ENCODE data around the gene TTC3. TPM values are rescaled to one million over a fixed set of nuclear protein-coding genes. Genes with fewer than 3 reads are reported as not detected.

TTC3 gene
- total RNA-seq, 3 donors from 2014 or later = 67.2 to 126 (median 98.1) TPM

DNA sequence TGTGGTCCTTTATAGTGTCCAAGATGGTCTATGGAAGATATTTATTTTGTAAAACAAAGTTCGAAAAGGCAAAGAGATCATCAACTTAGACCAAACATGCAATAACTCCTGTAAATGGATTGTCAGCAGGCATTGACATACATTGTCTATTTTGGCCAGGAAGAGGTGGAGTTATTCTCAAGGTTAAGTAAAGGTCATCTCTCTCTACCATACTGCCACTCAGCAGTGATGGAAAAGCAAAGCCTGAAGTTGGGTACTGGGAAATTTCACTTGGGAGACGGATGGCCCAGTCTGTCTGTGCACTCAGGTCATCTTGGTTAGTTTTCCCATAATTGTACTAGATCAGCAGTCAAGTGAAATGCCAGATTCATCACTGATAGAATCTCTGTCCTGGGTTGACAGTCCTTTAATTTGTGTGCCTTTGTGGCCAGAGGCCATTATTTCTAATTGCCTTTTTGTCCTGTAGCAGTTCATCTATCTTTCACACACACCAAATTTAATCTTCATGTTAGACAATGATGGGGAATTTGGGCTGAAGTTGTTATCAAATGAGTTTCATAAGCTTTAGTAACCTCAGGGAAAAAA lies 17.7 kb upstream of the TTC3 start:
- TF ChIP-seq, protein P1, sequence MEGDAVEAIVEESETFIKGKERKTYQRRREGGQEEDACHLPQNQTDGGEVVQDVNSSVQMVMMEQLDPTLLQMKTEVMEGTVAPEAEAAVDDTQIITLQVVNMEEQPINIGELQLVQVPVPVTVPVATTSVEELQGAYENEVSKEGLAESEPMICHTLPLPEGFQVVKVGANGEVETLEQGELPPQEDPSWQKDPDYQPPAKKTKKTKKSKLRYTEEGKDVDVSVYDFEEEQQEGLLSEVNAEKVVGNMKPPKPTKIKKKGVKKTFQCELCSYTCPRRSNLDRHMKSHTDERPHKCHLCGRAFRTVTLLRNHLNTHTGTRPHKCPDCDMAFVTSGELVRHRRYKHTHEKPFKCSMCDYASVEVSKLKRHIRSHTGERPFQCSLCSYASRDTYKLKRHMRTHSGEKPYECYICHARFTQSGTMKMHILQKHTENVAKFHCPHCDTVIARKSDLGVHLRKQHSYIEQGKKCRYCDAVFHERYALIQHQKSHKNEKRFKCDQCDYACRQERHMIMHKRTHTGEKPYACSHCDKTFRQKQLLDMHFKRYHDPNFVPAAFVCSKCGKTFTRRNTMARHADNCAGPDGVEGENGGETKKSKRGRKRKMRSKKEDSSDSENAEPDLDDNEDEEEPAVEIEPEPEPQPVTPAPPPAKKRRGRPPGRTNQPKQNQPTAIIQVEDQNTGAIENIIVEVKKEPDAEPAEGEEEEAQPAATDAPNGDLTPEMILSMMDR (IDR thresholded peaks at IDR 0.05) = no peak
- H3K4me1 ChIP-seq (ENCODE audit: low read depth) = peaks cover 5% of the 10 kb centered on the region

DNA sequence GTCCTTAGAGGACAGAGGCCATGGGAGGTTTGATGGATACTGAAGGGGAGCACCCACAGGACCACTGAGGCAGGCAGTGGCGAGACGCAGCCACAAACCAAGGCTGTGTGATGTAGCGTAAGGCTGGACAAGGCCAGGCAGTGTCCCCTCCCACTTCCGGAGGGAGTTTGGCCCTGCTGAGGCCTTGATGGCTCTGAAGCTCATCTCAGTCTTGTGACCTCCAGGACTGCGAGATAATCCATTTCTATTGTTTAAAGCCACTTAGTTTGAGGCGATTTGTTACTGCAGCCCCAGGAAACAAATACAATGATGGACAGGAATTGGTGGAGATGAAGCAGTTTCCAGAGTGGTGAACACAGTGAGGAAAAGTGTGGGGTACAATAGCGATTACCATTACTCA lies 15.4 kb upstream of the TTC3 start:
- no peaks in the 10 kb centered on the region for H3K9me3 ChIP-seq
- intact Hi-C loops (cut with DNase I, micrococcal nuclease) = no loop called here
- no peak overlapping the region for H3K4me3 ChIP-seq
- peaks cover 8% of the 10 kb centered on the region for H3K4me1 ChIP-seq (ENCODE audit: low read depth)
- DNase-seq (no peak), ATAC-seq (no peak)
- TF ChIP-seq, protein P1 (IDR thresholded peaks at IDR 0.05) = no peak
- no peaks in the 10 kb centered on the region for H3K36me3 ChIP-seq (ENCODE audit: low read depth)

More for the DNA sequence above, 17.7 kb upstream of the TTC3 start:
- no peak for ATAC-seq
- H3K9me3 ChIP-seq = no peaks in the 10 kb centered on the region
- intact Hi-C loops (cut with DNase I, micrococcal nuclease) = no loop called here
- no peak for DNase-seq
- H3K4me3 ChIP-seq = no peak overlapping the region
- H3K36me3 ChIP-seq (ENCODE audit: low read depth) = no peaks in the 10 kb centered on the region

DNA sequence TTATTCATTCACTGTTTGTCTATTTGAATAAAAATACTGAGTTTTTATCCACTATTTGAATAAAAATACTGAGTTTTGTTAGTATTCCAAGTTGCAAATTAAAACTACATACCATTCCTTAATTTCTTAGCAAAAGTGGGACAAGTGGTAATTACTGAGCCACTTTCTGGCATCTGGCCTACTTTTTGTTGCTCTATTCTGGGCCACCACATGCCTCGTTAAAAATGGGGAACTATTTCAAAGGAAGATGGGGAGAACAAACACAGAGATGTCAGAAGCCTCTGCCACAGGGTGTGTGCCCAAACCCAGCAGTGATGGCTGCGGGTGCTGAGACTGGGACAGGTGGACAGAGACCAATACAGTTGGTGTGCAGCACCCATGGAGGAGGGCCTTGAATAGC lies 14.8 kb upstream of the TTC3 start:
- no peak for ATAC-seq

DNA sequence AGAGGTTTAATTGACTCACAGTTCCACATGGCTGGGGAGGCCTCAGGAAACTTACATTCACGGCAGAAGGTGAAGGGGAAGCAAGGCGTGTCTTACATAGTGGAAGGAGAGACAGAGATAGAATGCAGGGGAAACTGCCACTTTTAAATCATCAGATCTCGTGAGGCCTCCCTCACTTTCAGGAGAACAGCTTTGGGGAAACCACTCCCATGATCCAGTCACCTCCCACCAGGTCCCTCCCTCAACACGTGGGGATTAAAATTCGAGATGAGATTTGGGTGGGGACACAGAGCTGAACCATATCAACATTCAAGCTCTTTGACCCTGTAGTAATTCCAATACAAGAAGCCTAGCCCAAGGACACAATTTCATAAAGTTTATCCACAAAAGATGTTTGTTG lies 13.9 kb upstream of the TTC3 start:
- H3K9me3 ChIP-seq = no peaks in the 10 kb centered on the region
- peaks cover 8% of the 10 kb centered on the region for H3K4me1 ChIP-seq (ENCODE audit: low read depth)
- no peak overlapping the region for H3K4me3 ChIP-seq
- H3K36me3 ChIP-seq (ENCODE audit: low read depth) = no peaks in the 10 kb centered on the region
- DNase-seq (no peak), ATAC-seq (no peak)
- intact Hi-C loops (cut with DNase I, micrococcal nuclease) = no loop called here
- TF ChIP-seq, protein P1 (IDR thresholded peaks at IDR 0.05) = no peak

More for the DNA sequence above, 14.8 kb upstream of the TTC3 start:
- Histone ChIP-seq H3K9me3 (no peaks in the 10 kb centered on the region), H3K4me3 (no peak overlapping the region), H3K36me3 (ENCODE audit: low read depth) (no peaks in the 10 kb centered on the region), H3K4me1 (ENCODE audit: low read depth) (peaks cover 8% of the 10 kb centered on the region)
- no peak for DNase-seq
- intact Hi-C loops (cut with DNase I, micrococcal nuclease) = no loop called here
- TF ChIP-seq, protein P1 (IDR thresholded peaks at IDR 0.05) = no peak

DNA sequence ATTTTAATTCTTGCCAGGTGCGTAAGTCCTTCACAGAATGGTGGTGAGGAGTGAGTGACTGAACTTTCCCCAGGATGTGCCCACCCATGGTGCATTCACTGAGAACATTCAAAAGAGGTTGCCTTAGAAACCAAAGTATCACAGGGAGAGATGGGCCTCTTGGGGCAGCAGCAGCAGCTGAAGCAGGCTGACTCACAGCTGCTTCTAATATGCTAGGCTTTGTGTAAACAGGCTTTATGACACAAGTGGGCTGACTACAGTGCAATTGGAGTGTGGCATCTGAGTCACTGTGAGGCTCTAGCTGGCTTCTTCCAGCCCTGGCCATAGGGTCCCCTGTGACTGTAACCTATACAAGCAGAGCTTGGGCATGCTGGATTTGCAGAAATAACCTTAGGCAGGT lies 12.8 kb upstream of the TTC3 start:
- no peak overlapping the region for H3K4me3 ChIP-seq
- no peaks in the 10 kb centered on the region for H3K36me3 ChIP-seq (ENCODE audit: low read depth)
- H3K9me3 ChIP-seq = no peaks in the 10 kb centered on the region
- DNase-seq (peak in 1 of 3 donors; percentile 65), ATAC-seq (peak; percentile 100)
- TF ChIP-seq, protein P1 (IDR thresholded peaks at IDR 0.05) = no peak
- peaks cover 8% of the 10 kb centered on the region for H3K4me1 ChIP-seq (ENCODE audit: low read depth)
- intact Hi-C loops (cut with DNase I, micrococcal nuclease) = no loop called here

Data from mucosa of descending colon (tissue), 3 donors.